Endothelial cell (in vitro differentiated cells): ENCODE data around the gene RPS28. TPM values are rescaled to one million over a fixed set of nuclear protein-coding genes. Genes with fewer than 3 reads are reported as not detected.
"Not testable (repeated sequence)": the region's sequence is repeated elsewhere in the genome, so short reads cannot be mapped to it uniquely, and the experiment has no call there.

ENCODE experiments used
- DNase-seq: peaks from one replicate; pipeline ENCODE4 v3.0.0; 2021; ENCODE audit warnings: low spot score
- H3K27ac Mint-ChIP-seq: one replicate; pipeline ENCODE4 v1.8.0; 2021; ENCODE audit warnings: mixed read lengths, inconsistent platforms; ENCODE audit not compliant: unreplicated experiment
- H3K27me3 Mint-ChIP-seq: one replicate; pipeline ENCODE4 v1.8.0; 2021; ENCODE audit warnings: mild to moderate bottlenecking, moderate library complexity, mixed read lengths, inconsistent platforms; ENCODE audit not compliant: unreplicated experiment
- H3K36me3 Mint-ChIP-seq: one replicate; pipeline ENCODE4 v1.8.0; 2021; ENCODE audit warnings: mild to moderate bottlenecking, low read depth, mixed read lengths, inconsistent platforms; ENCODE audit not compliant: unreplicated experiment
- H3K4me1 Mint-ChIP-seq: one replicate; pipeline ENCODE4 v1.8.0; 2021; ENCODE audit warnings: mild to moderate bottlenecking, mixed read lengths, inconsistent platforms; ENCODE audit not compliant: unreplicated experiment
- H3K4me3 Mint-ChIP-seq: one replicate; pipeline ENCODE4 v1.8.0; 2021; ENCODE audit warnings: mild to moderate bottlenecking, mixed read lengths, inconsistent platforms; ENCODE audit not compliant: unreplicated experiment
- H3K9me3 Mint-ChIP-seq: one replicate; pipeline ENCODE4 v1.8.0; 2021; ENCODE audit warnings: mixed read lengths, inconsistent platforms; ENCODE audit not compliant: unreplicated experiment
- total RNA-seq: library from RNA; stranded (reverse); fragmentation: NEBNext Ultra II Directional; extraction: Animal tissue kit (Norgen Biotek cat#: 25700); gene quantifications from one replicate; pipeline ENCODE4 v1.2.1, GENCODE V29; 2021; ENCODE audit not compliant: unreplicated experiment
- TF ChIP-seq, protein P1 (sequence below): fragments of 200-600 bp; sonication (generic); IDR thresholded peaks from one replicate; pipeline ENCODE4 v1.5.0; 2021; ENCODE audit warnings: antibody characterized with exemption; ENCODE audit not compliant: unreplicated experiment

The RPS28 gene
- total RNA-seq, 1 donor from 2014 or later = 1,732 TPM

- Mint-ChIP-seq H3K27ac (no peak overlapping the region), H3K4me1 (peaks cover 8% of the 10 kb centered on the region)
- no peak for DNase-seq
Observed at GRCh38 chr19:8352134-8352827, 31.0 kb downstream of the RPS28 start.

DNA sequence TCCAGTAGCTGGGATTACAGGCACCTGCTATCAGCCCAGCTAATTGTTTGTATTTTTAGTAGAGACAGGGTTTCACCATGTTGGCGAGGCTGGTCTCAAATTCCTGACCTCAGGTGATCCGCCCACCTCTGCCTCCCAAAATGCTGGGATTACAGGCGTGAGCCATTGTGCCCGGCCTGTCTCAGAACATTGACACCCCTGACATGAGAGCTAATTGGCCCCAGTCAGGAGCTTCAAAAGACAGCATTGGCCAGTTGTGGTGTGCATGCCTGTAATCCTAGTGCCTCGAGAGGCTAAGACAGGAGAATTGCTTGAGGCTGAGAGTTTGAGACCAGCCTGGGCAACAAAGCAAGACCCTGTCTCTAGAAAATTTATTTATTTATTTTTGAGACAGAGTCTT lies 31.5 kb downstream of the RPS28 start:
- H3K27me3 Mint-ChIP-seq = not testable (repeated sequence)

More at GRCh38 chr19:8352134-8352827, 31.0 kb downstream of the RPS28 start:
- H3K36me3 Mint-ChIP-seq = peaks cover 8% of the 10 kb centered on the region
- TF ChIP-seq, protein P1, sequence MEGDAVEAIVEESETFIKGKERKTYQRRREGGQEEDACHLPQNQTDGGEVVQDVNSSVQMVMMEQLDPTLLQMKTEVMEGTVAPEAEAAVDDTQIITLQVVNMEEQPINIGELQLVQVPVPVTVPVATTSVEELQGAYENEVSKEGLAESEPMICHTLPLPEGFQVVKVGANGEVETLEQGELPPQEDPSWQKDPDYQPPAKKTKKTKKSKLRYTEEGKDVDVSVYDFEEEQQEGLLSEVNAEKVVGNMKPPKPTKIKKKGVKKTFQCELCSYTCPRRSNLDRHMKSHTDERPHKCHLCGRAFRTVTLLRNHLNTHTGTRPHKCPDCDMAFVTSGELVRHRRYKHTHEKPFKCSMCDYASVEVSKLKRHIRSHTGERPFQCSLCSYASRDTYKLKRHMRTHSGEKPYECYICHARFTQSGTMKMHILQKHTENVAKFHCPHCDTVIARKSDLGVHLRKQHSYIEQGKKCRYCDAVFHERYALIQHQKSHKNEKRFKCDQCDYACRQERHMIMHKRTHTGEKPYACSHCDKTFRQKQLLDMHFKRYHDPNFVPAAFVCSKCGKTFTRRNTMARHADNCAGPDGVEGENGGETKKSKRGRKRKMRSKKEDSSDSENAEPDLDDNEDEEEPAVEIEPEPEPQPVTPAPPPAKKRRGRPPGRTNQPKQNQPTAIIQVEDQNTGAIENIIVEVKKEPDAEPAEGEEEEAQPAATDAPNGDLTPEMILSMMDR = no peak
- no peak overlapping the region for H3K4me3 Mint-ChIP-seq
- H3K9me3 Mint-ChIP-seq = no peaks in the 10 kb centered on the region
- H3K27me3 Mint-ChIP-seq = peaks cover 3% of the 10 kb centered on the region

GRCh38 chr19:8355631-8356402 lies 34.5 kb downstream of the RPS28 start:
- Mint-ChIP-seq H3K4me1 (peaks cover 6% of the 10 kb centered on the region), H3K9me3 (no peaks in the 10 kb centered on the region), H3K27me3 (peaks cover 2% of the 10 kb centered on the region), H3K4me3 (peak overlapping the region; percentile 1), H3K36me3 (peaks cover 8% of the 10 kb centered on the region), H3K27ac (peak overlapping the region; percentile 1)
- TF ChIP-seq, protein P1 = no peak
- no peak for DNase-seq

More for the DNA sequence above, 31.5 kb downstream of the RPS28 start:
- not testable (repeated sequence) for H3K36me3 Mint-ChIP-seq, H3K9me3 Mint-ChIP-seq, DNase-seq, H3K4me3 Mint-ChIP-seq, H3K4me1 Mint-ChIP-seq, H3K27ac Mint-ChIP-seq

GRCh38 chr19:8357007-8357521 lies 35.8 kb downstream of the RPS28 start:
- H3K27ac Mint-ChIP-seq = peak overlapping the region; percentile 30
- H3K4me3 Mint-ChIP-seq = no peak overlapping the region
- DNase-seq = no peak
- peaks cover 8% of the 10 kb centered on the region for H3K36me3 Mint-ChIP-seq
- TF ChIP-seq, protein P1 = no peak
- peaks cover 8% of the 10 kb centered on the region for H3K4me1 Mint-ChIP-seq
- peaks cover 2% of the 10 kb centered on the region for H3K27me3 Mint-ChIP-seq
- H3K9me3 Mint-ChIP-seq = no peaks in the 10 kb centered on the region

GRCh38 chr19:8358948-8359347 lies 37.7 kb downstream of the RPS28 start:
- Mint-ChIP-seq H3K27me3 (peaks cover 4% of the 10 kb centered on the region), H3K9me3 (no peaks in the 10 kb centered on the region), H3K4me1 (peaks cover 12% of the 10 kb centered on the region)

More at GRCh38 chr19:8358948-8359347, 37.7 kb downstream of the RPS28 start:
- Mint-ChIP-seq H3K27ac (no peak overlapping the region), H3K36me3 (peaks cover 8% of the 10 kb centered on the region), H3K4me3 (no peak overlapping the region)
- no peak for DNase-seq
- TF ChIP-seq, protein P1 = no peak
